Erythroblast (primary cell): Measurements from ENCODE around the gene XRCC5.

Source experiments
- GATA1 ChIP-seq: IDR thresholded peaks from 2 replicates; pipeline ENCODE4 v1.6.1; 2011; ENCODE audit warnings: low read depth, mild to moderate bottlenecking, control low read depth, low read length, moderate library complexity
- POLR2A ChIP-seq: IDR thresholded peaks from 2 replicates; pipeline ENCODE4 v1.6.1; 2011; ENCODE audit warnings: mild to moderate bottlenecking, low read length

DNA sequence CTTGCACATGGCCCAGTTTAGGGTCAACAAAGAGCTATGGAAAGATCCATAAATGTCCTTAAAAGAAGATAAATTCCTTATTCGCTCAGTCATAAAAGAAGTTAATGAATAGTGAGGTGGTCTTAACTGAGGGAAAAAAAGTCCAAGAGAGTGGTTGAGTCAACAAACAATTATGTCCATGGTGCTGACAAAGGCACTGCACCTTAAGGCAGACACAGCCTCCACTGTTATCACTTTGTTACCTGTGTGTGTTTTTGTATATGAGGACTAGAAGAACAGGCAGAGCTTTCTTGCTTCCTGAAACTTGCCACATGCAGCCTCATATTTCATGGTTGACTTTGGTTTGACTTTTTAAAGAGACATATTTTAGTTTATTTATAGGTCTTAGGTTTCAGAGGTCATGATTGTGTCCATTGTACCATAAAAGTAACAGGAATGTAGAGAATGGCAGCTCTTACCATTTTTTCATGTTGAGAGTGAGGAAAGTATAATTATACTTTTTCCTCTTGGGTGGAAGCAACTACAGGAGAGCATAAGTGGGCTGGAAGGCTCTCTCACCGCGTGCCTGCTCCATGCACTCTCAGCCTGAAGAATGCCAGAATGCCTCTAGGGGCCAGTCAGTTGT is 93.6 kb downstream of the XRCC5 start:
- TF ChIP-seq POLR2A (no peak), GATA1 (no peak)
